ENCODE data around the gene LGALS3BP. TPM values are rescaled to one million over a fixed set of nuclear protein-coding genes. Genes with fewer than 3 reads are reported as not detected.

Gene LGALS3BP
- total RNA-seq, 1 donor from 2014 or later, result 365 TPM

DNA sequence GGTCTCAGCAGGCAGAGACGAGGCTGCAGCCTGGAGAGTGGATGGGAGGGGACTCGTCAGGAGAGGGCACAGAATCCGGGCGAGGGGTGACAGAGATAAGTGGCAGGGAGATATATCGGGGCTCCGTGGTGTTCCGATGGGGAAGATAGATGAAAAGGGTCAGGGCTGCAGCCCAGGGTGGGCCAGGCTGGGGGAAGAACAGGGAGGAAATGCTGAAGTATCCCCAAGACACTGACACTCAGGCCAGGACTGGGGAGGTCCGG lies 2.1 kb downstream of the LGALS3BP start:
- Histone ChIP-seq H3K27me3 (no peaks in the 10 kb centered on the region), H3K4me3 (no peak overlapping the region), H3K9me3 (no peaks in the 10 kb centered on the region), H3K36me3 (no peaks in the 10 kb centered on the region), H3K4me1 (peaks cover 4 to 31% of the 10 kb centered on the region in 2 donors), H3K27ac (peak overlapping the region in 1 of 2 donors; percentile 86)
- intact Hi-C loops (cut with DNase I), result no loop called here
- no peak for DNase-seq (ENCODE audit: low spot score in 2 of 2)
- TF ChIP-seq, protein P1, sequence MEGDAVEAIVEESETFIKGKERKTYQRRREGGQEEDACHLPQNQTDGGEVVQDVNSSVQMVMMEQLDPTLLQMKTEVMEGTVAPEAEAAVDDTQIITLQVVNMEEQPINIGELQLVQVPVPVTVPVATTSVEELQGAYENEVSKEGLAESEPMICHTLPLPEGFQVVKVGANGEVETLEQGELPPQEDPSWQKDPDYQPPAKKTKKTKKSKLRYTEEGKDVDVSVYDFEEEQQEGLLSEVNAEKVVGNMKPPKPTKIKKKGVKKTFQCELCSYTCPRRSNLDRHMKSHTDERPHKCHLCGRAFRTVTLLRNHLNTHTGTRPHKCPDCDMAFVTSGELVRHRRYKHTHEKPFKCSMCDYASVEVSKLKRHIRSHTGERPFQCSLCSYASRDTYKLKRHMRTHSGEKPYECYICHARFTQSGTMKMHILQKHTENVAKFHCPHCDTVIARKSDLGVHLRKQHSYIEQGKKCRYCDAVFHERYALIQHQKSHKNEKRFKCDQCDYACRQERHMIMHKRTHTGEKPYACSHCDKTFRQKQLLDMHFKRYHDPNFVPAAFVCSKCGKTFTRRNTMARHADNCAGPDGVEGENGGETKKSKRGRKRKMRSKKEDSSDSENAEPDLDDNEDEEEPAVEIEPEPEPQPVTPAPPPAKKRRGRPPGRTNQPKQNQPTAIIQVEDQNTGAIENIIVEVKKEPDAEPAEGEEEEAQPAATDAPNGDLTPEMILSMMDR (IDR thresholded peaks at IDR 0.05), result no peak

DNA sequence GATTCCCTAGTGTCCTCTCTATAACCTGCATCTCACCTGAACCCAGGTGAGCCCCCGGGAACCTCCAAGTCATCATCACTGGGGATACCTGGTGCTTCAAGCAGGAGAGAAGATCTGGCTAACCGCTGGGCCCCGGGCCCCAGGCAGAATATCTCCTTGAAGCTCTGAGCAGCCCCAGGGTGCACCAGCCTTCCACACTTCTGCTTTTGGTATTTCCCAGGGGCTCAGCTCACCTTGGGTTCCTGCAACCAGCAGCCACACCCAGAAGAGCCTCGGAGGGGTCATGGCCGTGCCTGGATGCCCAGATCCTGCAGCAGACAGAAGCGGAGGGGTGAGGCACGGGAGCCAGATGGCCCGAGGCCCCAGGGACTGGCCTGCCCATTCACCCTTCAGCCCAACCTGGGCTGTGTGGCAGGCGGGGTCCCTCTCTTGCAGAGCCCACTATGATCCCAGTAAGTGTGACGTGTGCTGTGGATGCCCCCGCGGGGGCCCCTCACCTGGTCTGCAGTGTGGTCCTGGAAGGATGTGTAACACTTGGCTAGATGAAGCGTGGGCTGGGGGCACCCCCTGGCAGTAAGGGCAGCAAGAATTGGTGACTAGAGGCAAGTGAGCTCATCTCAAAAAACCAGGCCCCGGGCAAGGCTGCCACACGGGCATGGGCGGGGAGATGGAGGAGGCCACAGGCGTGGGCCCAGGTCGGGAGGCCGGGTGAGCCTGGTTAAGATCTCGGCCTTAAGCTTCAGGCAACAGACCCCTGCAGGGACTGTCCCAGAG lies 2.6 kb downstream of the LGALS3BP start:
- Histone ChIP-seq H3K36me3 (no peaks in the 10 kb centered on the region), H3K9me3 (no peaks in the 10 kb centered on the region), H3K27ac (peak overlapping the region; percentile 86 to 87), H3K4me3 (no peak overlapping the region), H3K4me1 (peaks cover 4 to 31% of the 10 kb centered on the region in 2 donors), H3K27me3 (no peaks in the 10 kb centered on the region)
- intact Hi-C loops (cut with DNase I), result no loop called here
- TF ChIP-seq, protein P1 (IDR thresholded peaks at IDR 0.05), result no peak
- DNase-seq (ENCODE audit: low spot score in 2 of 2), result no peak

DNA sequence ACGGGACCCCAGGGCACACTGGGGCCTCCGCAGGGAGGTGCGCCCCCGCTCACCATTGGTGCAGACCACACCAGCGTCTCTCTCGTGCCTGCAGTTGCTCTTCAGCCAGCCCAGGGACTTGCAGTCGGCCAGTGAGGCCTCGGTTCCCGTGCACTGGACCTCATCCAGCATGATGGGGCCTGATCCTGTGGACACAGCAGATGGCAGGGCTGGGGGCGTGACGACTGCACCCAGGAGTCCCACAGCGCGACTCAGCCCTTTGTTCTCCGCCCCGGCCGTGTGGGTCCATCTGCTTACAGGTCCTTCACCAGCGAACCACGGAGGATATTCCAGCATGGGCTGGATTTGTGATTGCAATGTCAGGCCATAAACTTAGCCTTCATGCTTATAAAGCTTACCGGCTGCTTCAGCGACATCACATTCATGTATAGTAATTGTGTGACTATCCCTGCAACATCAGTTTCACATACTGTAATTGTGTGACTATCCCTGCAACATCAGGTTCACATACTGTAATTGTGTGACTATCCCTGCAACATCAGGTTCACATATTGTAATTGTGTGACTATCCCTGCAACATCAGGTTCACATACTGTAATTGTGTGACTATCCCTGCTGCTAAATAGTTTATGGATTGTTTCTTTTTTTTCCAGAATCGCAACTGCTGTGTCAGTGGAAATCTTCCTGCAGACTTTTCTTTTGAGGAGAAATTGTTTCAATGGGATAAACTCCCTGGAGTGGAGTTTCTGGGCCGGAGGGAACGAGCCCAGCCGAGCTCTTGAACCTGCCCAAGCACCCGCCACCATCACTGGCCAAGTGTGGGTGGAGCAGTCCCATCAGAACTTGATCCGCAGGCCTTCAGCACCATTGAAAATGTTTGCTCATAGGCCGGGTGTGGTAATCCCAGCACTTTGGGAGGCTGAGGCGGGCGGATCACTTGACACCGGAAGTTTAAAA lies 4.8 kb downstream of the LGALS3BP start:
- TF ChIP-seq, protein P1 (IDR thresholded peaks at IDR 0.05), result no peak
- peak overlapping the region; percentile 86 to 87 for H3K27ac ChIP-seq
- peak overlapping the region; percentile 13 to 15 for H3K4me3 ChIP-seq
- no peaks in the 10 kb centered on the region for H3K27me3 ChIP-seq
- no peaks in the 10 kb centered on the region for H3K9me3 ChIP-seq
- intact Hi-C loops (cut with DNase I), result loop anchor here (5.0 kb wide), 1 partner anchor 93 kb away; no protein-coding TSS in a partner anchor
- peaks cover 7 to 28% of the 10 kb centered on the region in 2 donors for H3K4me1 ChIP-seq
- no peaks in the 10 kb centered on the region for H3K36me3 ChIP-seq
- DNase-seq (ENCODE audit: low spot score in 2 of 2), result peak; percentile 40 to 89

DNA sequence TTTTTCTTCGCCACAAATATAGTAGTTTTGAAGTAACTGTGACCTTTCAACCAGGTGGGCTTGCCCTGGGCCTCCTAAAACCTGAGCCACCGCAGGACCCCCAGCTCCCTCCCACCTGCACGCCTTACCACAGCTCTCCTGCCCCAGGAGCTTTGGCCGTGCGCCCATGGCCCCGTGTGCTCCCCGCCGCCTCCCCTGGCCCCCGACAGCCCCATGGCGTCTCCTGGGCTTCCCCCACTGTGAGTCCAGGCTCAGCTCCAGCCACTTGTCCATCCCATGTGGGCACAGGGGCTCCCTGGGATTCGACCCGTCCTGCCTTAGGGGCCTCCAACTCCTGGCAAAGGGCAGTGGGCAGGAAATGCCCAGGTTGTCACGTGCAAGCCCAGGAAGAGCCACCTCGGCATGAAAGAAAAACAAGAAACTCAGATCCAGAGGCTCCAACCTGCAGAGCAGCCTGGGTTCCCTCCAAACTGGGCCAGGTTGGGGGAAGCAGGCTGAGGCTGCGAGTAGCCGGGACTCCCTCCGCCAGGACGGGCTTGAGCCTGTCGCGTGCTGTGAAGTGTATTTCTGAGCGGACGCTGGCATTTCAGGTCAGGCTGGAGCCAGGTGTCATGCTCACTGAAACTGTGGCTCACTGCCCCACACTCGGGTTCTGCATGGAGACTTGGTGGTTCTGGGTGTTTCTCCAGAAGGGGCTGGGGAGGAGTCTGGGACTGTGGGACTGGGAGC lies 5.8 kb downstream of the LGALS3BP start:
- intact Hi-C loops (cut with DNase I), result loop anchor here (5.0 kb wide), 1 partner anchor 92 kb away; no protein-coding TSS in a partner anchor
- TF ChIP-seq, protein P1 (IDR thresholded peaks at IDR 0.05), result no peak
- H3K4me3 ChIP-seq, result no peak overlapping the region
- H3K4me1 ChIP-seq, result peaks cover 7 to 19% of the 10 kb centered on the region in 2 donors
- H3K9me3 ChIP-seq, result no peaks in the 10 kb centered on the region
- peaks cover 0 to 5% of the 10 kb centered on the region in 2 donors for H3K36me3 ChIP-seq
- no peak overlapping the region for H3K27ac ChIP-seq
- DNase-seq (ENCODE audit: low spot score in 2 of 2), result no peak
- H3K27me3 ChIP-seq, result no peaks in the 10 kb centered on the region

DNA sequence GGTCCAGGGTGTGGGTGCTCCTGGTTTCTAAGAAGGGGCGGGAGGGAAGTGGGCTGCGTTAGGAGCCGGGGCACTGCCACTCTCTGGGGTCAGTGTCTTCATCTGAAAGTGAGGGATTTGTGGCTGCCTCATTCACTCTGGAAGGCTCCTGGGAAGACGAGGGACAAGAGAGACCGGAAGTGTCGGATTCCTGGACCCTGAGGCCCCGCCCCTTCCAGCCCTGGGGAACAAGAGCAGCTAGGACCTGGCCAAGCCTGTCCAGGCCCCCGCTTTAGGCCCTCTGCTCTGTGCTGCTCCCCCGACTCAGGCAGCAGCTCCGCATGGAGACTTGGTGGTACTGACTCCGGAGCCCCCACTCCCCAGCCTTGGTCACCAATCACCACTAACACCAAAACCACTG lies 6.5 kb downstream of the LGALS3BP start:
- no peaks in the 10 kb centered on the region for H3K9me3 ChIP-seq
- no peak overlapping the region for H3K27ac ChIP-seq
- no peak overlapping the region for H3K4me3 ChIP-seq
- H3K27me3 ChIP-seq, result no peaks in the 10 kb centered on the region
- TF ChIP-seq, protein P1 (IDR thresholded peaks at IDR 0.05), result no peak
- DNase-seq (ENCODE audit: low spot score in 2 of 2), result no peak
- intact Hi-C loops (cut with DNase I), result loop anchor here (5.0 kb wide), 1 partner anchor 91 kb away; no protein-coding TSS in a partner anchor
- H3K4me1 ChIP-seq, result peaks cover 7 to 12% of the 10 kb centered on the region in 2 donors
- peaks cover 0 to 7% of the 10 kb centered on the region in 2 donors for H3K36me3 ChIP-seq

Measured in ascending aorta (tissue), 2 donors.